ENCODE data around the gene ARAP3.

ARAP3 gene

GRCh38 chr5:141714542-141715310, 32.7 kb upstream of the ARAP3 start:
- WGBS, 2 experiments (ENCODE audit: insufficient coverage in 2 of 2), result 81% methylated on average over 1 of the region's 1 CpG; no CpG with 5 or more reads in 1 of the 2 experiments
- Histone ChIP-seq H3K4me1 (ENCODE audit: control insufficient read depth, insufficient read depth, low read length, poor library complexity, severe bottlenecking) (peaks cover 29% of the 10 kb centered on the region), H3K36me3 (ENCODE audit: control insufficient read depth, insufficient read depth, low read length) (no peaks in the 10 kb centered on the region), H3K27ac (ENCODE audit: low read depth, low read length, severe bottlenecking) (peak overlapping the region; percentile 2), H3K9me3 (ENCODE audit: control insufficient read depth, low read length) (no peaks in the 10 kb centered on the region), H3K4me3 (ENCODE audit: extremely low read depth, insufficient read depth, low read length, poor library complexity, severe bottlenecking) (no peak overlapping the region)

DNA sequence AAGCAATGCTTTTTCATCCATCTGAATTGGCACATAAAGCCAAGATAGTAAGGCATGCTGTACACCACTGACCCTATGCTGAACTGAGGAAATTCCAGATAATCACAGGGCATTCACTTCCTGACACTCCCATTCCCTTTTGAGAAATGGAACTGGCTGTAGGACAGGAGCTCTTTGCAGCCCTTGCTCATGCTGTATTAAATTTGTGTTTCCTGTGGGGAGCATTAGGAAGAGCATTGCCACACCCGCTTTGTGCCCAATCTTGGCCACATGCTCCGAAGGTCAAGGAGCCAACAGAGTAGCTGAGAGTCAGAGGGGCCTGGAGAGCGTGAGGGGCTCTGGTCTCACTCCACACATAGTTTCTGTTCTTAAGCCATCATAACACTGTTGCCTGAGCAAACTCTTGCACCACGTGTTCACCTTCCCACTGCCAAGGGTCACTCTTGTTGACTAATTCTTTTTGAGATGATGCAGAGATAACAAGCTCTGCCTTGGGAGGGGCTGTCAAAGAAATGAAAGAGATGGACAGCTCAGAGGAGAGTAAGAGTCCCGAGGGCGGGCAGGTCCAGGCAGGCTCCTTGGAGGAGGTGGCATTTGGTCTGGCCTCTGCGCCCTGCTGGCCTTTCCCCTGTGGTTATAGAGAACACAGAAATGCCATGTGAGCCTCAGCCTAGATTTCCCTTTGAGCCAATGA, 31.7 kb upstream of the ARAP3 start:
- H3K27ac ChIP-seq (ENCODE audit: low read depth, low read length, severe bottlenecking), result no peak overlapping the region
- no peaks in the 10 kb centered on the region for H3K9me3 ChIP-seq (ENCODE audit: control insufficient read depth, low read length)
- no peaks in the 10 kb centered on the region for H3K36me3 ChIP-seq (ENCODE audit: control insufficient read depth, insufficient read depth, low read length)
- WGBS, 2 experiments (ENCODE audit: insufficient coverage in 2 of 2), result 82 to 90% methylated on average over 4 to 5 of the region's 7 CpGs
- peaks cover 29% of the 10 kb centered on the region for H3K4me1 ChIP-seq (ENCODE audit: control insufficient read depth, insufficient read depth, low read length, poor library complexity, severe bottlenecking)
- no peak overlapping the region for H3K4me3 ChIP-seq (ENCODE audit: extremely low read depth, insufficient read depth, low read length, poor library complexity, severe bottlenecking)

- WGBS, 2 experiments (ENCODE audit: insufficient coverage in 2 of 2), result 95 to 98% methylated on average over 4 to 5 of the region's 6 CpGs
- Histone ChIP-seq H3K9me3 (ENCODE audit: control insufficient read depth, low read length) (no peaks in the 10 kb centered on the region), H3K27ac (ENCODE audit: low read depth, low read length, severe bottlenecking) (no peak overlapping the region), H3K4me1 (ENCODE audit: control insufficient read depth, insufficient read depth, low read length, poor library complexity, severe bottlenecking) (peaks cover 29% of the 10 kb centered on the region), H3K4me3 (ENCODE audit: extremely low read depth, insufficient read depth, low read length, poor library complexity, severe bottlenecking) (no peak overlapping the region), H3K36me3 (ENCODE audit: control insufficient read depth, insufficient read depth, low read length) (no peaks in the 10 kb centered on the region)
Observed at GRCh38 chr5:141711687-141712086, 29.7 kb upstream of the ARAP3 start.

DNA sequence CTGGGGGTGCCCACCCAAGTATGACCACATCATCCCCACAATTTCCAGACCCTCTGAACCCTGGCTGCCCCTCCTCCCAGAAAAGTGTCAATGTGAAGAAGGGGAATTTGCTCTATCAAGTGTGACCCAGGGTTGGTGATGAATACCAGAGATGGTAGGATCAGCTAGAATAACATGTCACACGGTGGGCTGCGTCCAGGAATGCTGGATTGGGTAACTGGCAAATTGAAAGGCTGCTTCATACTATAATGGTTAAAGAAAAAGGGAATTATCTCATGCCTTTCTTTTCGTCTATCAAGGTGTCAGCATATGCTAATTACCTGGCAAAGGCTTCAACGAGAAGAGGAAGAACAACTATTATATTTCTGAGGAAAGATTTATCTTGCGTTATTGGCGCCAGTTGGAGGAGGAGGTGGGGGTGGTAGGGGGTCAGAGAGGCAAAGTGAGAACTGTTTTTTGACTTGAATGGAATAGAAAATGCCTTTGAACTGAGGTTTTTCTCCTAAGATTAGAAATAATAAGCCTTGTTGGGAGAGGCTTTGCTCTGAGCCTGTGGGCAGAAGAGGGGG, 27.8 kb upstream of the ARAP3 start:
- H3K4me3 ChIP-seq (ENCODE audit: extremely low read depth, insufficient read depth, low read length, poor library complexity, severe bottlenecking), result no peak overlapping the region
- no peaks in the 10 kb centered on the region for H3K9me3 ChIP-seq (ENCODE audit: control insufficient read depth, low read length)
- peaks cover 10% of the 10 kb centered on the region for H3K4me1 ChIP-seq (ENCODE audit: control insufficient read depth, insufficient read depth, low read length, poor library complexity, severe bottlenecking)
- no peak overlapping the region for H3K27ac ChIP-seq (ENCODE audit: low read depth, low read length, severe bottlenecking)
- H3K36me3 ChIP-seq (ENCODE audit: control insufficient read depth, insufficient read depth, low read length), result no peaks in the 10 kb centered on the region
- 82 to 95% methylated on average over 4 to 5 of the region's 6 CpGs for WGBS, 2 experiments (ENCODE audit: insufficient coverage in 2 of 2)

GRCh38 chr5:141708016-141708415, 26.0 kb upstream of the ARAP3 start:
- H3K4me3 ChIP-seq (ENCODE audit: extremely low read depth, insufficient read depth, low read length, poor library complexity, severe bottlenecking), result no peak overlapping the region
- no peaks in the 10 kb centered on the region for H3K9me3 ChIP-seq (ENCODE audit: control insufficient read depth, low read length)
- no peaks in the 10 kb centered on the region for H3K36me3 ChIP-seq (ENCODE audit: control insufficient read depth, insufficient read depth, low read length)
- 90 to 93% methylated on average over 3 of the region's 9 CpGs for WGBS, 2 experiments (ENCODE audit: insufficient coverage in 2 of 2)
- H3K4me1 ChIP-seq (ENCODE audit: control insufficient read depth, insufficient read depth, low read length, poor library complexity, severe bottlenecking), result peaks cover 2% of the 10 kb centered on the region
- H3K27ac ChIP-seq (ENCODE audit: low read depth, low read length, severe bottlenecking), result no peak overlapping the region

DNA sequence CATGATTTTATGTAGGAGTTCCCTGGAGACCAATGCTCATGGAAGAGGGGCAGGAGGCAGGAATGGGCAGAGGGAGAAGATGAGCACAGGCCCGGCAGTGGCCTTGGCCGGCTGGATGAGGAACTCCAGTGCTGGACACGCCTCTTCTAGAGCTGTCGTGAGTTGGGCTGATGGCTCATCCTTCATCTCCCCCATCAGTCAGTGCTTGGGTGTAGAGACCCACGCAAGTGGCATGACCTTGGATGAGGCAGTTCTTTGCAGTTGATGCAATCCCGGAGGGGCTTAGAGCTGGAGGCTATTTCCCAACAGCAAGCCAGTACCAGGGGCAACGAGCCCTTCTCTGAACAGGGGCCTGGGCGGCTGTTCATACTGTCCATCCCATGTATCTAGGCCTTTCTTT, 25.5 kb upstream of the ARAP3 start:
- peaks cover 7% of the 10 kb centered on the region for H3K4me1 ChIP-seq (ENCODE audit: control insufficient read depth, insufficient read depth, low read length, poor library complexity, severe bottlenecking)
- no peak overlapping the region for H3K27ac ChIP-seq (ENCODE audit: low read depth, low read length, severe bottlenecking)
- 80 to 94% methylated on average over 5 of the region's 8 CpGs for WGBS, 2 experiments (ENCODE audit: insufficient coverage in 2 of 2)
- no peak overlapping the region for H3K4me3 ChIP-seq (ENCODE audit: extremely low read depth, insufficient read depth, low read length, poor library complexity, severe bottlenecking)
- H3K36me3 ChIP-seq (ENCODE audit: control insufficient read depth, insufficient read depth, low read length), result no peaks in the 10 kb centered on the region
- H3K9me3 ChIP-seq (ENCODE audit: control insufficient read depth, low read length), result no peaks in the 10 kb centered on the region

DNA sequence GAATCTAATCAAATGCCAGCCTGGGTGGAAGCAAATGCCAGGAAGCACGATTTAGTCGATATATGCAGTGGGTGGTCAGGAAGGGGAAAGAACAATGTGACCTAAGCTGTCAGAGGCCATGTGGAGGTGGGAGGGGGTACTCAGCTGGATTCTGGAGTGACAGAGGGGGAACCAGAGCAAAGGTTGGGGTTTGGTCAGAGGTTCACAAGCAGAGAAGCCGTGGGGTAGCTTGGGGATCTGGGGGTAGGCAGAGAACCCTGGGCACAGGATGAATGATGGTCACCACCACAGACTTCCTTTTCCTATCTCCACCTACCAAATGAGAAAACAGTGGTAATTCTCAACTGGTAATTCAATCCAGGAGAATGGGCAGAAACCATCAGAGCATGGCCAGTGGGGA, 24.1 kb upstream of the ARAP3 start:
- H3K27ac ChIP-seq (ENCODE audit: low read depth, low read length, severe bottlenecking), result no peak overlapping the region
- H3K4me1 ChIP-seq (ENCODE audit: control insufficient read depth, insufficient read depth, low read length, poor library complexity, severe bottlenecking), result peaks cover 11% of the 10 kb centered on the region
- no peaks in the 10 kb centered on the region for H3K36me3 ChIP-seq (ENCODE audit: control insufficient read depth, insufficient read depth, low read length)
- H3K9me3 ChIP-seq (ENCODE audit: control insufficient read depth, low read length), result no peaks in the 10 kb centered on the region
- no peak overlapping the region for H3K4me3 ChIP-seq (ENCODE audit: extremely low read depth, insufficient read depth, low read length, poor library complexity, severe bottlenecking)
- WGBS, 2 experiments (ENCODE audit: insufficient coverage in 2 of 2), result 69 to 83% methylated on average over 2 of the region's 3 CpGs

DNA sequence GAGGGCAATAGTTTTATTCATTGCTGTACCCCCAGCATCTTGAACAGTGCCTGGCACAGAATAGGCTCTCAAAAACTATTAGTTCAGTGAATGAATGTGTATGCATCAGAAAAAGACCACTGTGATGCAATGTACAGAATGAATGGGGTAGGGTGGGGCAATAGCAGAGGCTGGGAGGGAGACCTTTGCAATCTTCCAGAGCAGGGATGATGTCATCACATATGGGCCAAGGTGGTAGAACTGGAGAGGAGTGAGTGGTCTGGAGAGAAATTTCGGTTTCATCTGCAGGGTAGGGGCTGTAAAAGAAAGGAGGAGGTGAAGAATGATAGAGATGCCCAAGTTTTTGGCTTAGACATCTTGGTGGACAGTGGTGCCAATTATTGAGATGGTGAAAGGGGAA, 23.4 kb upstream of the ARAP3 start:
- no peaks in the 10 kb centered on the region for H3K9me3 ChIP-seq (ENCODE audit: control insufficient read depth, low read length)
- no peak overlapping the region for H3K4me3 ChIP-seq (ENCODE audit: extremely low read depth, insufficient read depth, low read length, poor library complexity, severe bottlenecking)
- H3K36me3 ChIP-seq (ENCODE audit: control insufficient read depth, insufficient read depth, low read length), result no peaks in the 10 kb centered on the region
- WGBS, 2 experiments (ENCODE audit: insufficient coverage in 2 of 2), result 75 to 79% methylated on average over 1 of the region's 1 CpG
- no peak overlapping the region for H3K27ac ChIP-seq (ENCODE audit: low read depth, low read length, severe bottlenecking)
- peaks cover 11% of the 10 kb centered on the region for H3K4me1 ChIP-seq (ENCODE audit: control insufficient read depth, insufficient read depth, low read length, poor library complexity, severe bottlenecking)

DNA sequence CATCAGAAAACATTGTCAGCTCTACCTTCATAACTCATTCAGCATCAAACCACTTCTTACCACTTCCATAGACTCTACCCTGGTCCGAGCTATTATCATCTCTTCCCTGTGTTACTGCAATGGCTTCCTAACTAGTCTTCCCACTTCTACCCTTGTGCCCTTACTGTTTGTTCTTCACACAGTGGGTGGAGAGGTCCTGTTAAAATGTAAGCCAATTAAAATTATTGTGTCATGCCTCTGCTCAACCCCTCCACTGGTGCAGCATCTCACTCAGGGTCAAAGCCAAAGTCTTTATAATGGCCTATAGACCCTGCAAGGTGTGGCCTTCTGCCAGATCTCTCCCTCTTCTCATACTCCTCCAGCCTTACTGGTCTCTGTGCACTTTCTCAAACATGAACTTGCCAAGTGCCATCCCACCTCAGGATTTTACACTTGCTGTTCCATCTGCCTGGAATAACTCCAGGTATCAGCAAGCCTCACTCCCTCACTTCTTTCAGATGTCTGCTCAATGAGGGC, 22.8 kb upstream of the ARAP3 start:
- no peaks in the 10 kb centered on the region for H3K9me3 ChIP-seq (ENCODE audit: control insufficient read depth, low read length)
- no CpG with 5 or more reads among the region's 1 CpG for WGBS, 2 experiments (ENCODE audit: insufficient coverage in 2 of 2)
- H3K27ac ChIP-seq (ENCODE audit: low read depth, low read length, severe bottlenecking), result no peak overlapping the region
- no peak overlapping the region for H3K4me3 ChIP-seq (ENCODE audit: extremely low read depth, insufficient read depth, low read length, poor library complexity, severe bottlenecking)
- H3K36me3 ChIP-seq (ENCODE audit: control insufficient read depth, insufficient read depth, low read length), result no peaks in the 10 kb centered on the region
- H3K4me1 ChIP-seq (ENCODE audit: control insufficient read depth, insufficient read depth, low read length, poor library complexity, severe bottlenecking), result peaks cover 11% of the 10 kb centered on the region

DNA sequence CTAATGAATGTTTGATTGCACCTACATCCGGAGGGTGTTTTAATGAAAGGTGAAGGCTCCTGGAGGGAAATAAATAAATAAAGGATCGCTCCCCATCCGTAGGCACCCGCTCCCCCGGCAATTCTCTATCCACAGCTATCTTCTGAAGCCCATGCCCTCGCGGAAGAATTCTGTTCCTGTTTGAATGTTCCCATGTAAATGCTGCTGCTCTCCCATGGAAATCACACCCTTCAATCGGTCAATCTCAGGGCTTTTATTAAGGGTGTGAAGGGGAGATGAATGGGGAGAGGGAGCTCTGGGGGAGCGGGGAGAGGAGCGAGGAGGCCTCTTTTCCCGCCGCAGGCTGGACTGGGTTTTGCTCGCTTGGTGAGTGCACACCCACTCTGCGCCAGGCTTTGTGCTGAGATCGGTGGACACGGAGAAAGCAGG, 21.1 kb upstream of the ARAP3 start:
- no peak overlapping the region for H3K27ac ChIP-seq (ENCODE audit: low read depth, low read length, severe bottlenecking)
- WGBS, 2 experiments (ENCODE audit: insufficient coverage in 2 of 2), result 10 to 37% methylated on average over 8 to 9 of the region's 16 CpGs

More for the DNA sequence above, 21.1 kb upstream of the ARAP3 start:
- Histone ChIP-seq H3K4me3 (ENCODE audit: extremely low read depth, insufficient read depth, low read length, poor library complexity, severe bottlenecking) (peak overlapping the region; percentile 47), H3K4me1 (ENCODE audit: control insufficient read depth, insufficient read depth, low read length, poor library complexity, severe bottlenecking) (peaks cover 11% of the 10 kb centered on the region), H3K9me3 (ENCODE audit: control insufficient read depth, low read length) (no peaks in the 10 kb centered on the region), H3K36me3 (ENCODE audit: control insufficient read depth, insufficient read depth, low read length) (no peaks in the 10 kb centered on the region)
